Gastrocnemius medialis (tissue), 4 donors: ENCODE results near the gene EYS. TPM values are rescaled to one million over a fixed set of nuclear protein-coding genes. Genes with fewer than 3 reads are reported as not detected.

Experiments used
- ATAC-seq, 2 donors: fragments of 150-250 bp; one replicate each; pipeline ENCODE4 v1.9.1; 2016
- DNase-seq, 2 donors: peaks; one replicate each; pipeline ENCODE4 v3.0.0-alpha.2; 2019
- H3K27ac ChIP-seq, 4 donors: fragments of 200-600 bp; sonication (generic); 1 replicate in 1 of 4; 2 replicates in 3 of 4; pipeline ENCODE4 v1.5.1; 2016 to 2018; ENCODE audit warnings: mild to moderate bottlenecking in 2 of 4, moderate library complexity in 1 of 4
- H3K27me3 ChIP-seq, 3 donors: fragments of 200-600 bp; sonication (generic) in 2 of 3; 1 replicate in 1 of 3; 2 replicates in 2 of 3; pipeline versions ENCODE4 v1.5.1 to v1.6.0; 2016 to 2019; ENCODE audit warnings: mild to moderate bottlenecking in 1 of 3, moderate library complexity in 1 of 3
- H3K36me3 ChIP-seq, 2 donors: fragments of 200-600 bp; sonication (generic) in 1 of 2; one replicate each; pipeline ENCODE4 v1.5.1; 2017 to 2018
- H3K4me1 ChIP-seq, 2 donors: fragments of 200-600 bp; sonication (generic) in 1 of 2; one replicate each; pipeline ENCODE4 v1.5.1; 2016 to 2017; ENCODE audit warnings: mild to moderate bottlenecking in 2 of 2
- H3K4me3 ChIP-seq, 4 donors: fragments of 200-600 bp; sonication (generic) in 3 of 4; 1 replicate in 1 of 4; 2 replicates in 3 of 4; pipeline ENCODE4 v1.5.1; 2016 to 2019; ENCODE audit warnings: mild to moderate bottlenecking in 2 of 4
- H3K9me3 ChIP-seq, 3 donors: fragments of 200-600 bp; sonication (generic) in 2 of 3; 1 replicate in 1 of 3; 2 replicates in 2 of 3; pipeline ENCODE4 v1.5.1; 2016 to 2019
- POLR2A ChIP-seq, 2 donors: fragments of 450-650 bp; IDR thresholded peaks; one replicate each; pipeline ENCODE4 v1.6.1; 2017; ENCODE audit warnings: antibody characterized with exemption in 2 of 2, mild to moderate bottlenecking in 2 of 2, moderate library complexity in 2 of 2
- in situ Hi-C, 4 donors: fragments of 200-750 bp; cut with MboI; loops; one replicate each; pipeline versions ENCODE4 v1.15.0 to v1.8.0; 2017; ENCODE audit warnings: low sequenced_read_pairs in 4 of 4
- intact Hi-C: fragments of 100-400 bp; cut with DNase I; formaldehyde crosslinking; loops from one replicate; pipeline ENCODE4 v1.15.1; 2023; ENCODE audit warnings: low total_unique reads
- total RNA-seq, 4 donors: library from RNA; depleted of rRNA; stranded (reverse); fragments of >200 nt; gene quantifications; one replicate each; pipeline versions ENCODE4 v1.1.0 to v1.2.3, GENCODE V29; 2016
- TF ChIP-seq, protein P1 (sequence below), 5 experiments: fragments of 450-650 bp in 3 of 5; fragments of 200-600 bp in 2 of 5; sonication (generic) in 2 of 5; IDR thresholded peaks in 4 of 5; conservative IDR thresholded peaks in 1 of 5; 1 replicate in 4 of 5; 2 replicates in 1 of 5; pipeline ENCODE4 v1.5.1; 2016 to 2019; ENCODE audit warnings: antibody characterized with exemption in 5 of 5, mild to moderate bottlenecking in 3 of 5, moderate library complexity in 3 of 5

EYS gene
- total RNA-seq, 4 donors from 2014 or later: 0.20 TPM; not detected in 3

- H3K9me3 ChIP-seq: no peaks in the 10 kb centered on the region
- H3K27ac ChIP-seq: no peak overlapping the region
- H3K4me3 ChIP-seq: no peak overlapping the region
- H3K36me3 ChIP-seq: no peaks in the 10 kb centered on the region
- intact Hi-C loops (no loop called here), in situ Hi-C loops (no loop called here)
- DNase-seq: no peak
- ATAC-seq: no peak
- TF ChIP-seq POLR2A (IDR thresholded peaks at IDR 0.05): no peak
- TF ChIP-seq, protein P1, sequence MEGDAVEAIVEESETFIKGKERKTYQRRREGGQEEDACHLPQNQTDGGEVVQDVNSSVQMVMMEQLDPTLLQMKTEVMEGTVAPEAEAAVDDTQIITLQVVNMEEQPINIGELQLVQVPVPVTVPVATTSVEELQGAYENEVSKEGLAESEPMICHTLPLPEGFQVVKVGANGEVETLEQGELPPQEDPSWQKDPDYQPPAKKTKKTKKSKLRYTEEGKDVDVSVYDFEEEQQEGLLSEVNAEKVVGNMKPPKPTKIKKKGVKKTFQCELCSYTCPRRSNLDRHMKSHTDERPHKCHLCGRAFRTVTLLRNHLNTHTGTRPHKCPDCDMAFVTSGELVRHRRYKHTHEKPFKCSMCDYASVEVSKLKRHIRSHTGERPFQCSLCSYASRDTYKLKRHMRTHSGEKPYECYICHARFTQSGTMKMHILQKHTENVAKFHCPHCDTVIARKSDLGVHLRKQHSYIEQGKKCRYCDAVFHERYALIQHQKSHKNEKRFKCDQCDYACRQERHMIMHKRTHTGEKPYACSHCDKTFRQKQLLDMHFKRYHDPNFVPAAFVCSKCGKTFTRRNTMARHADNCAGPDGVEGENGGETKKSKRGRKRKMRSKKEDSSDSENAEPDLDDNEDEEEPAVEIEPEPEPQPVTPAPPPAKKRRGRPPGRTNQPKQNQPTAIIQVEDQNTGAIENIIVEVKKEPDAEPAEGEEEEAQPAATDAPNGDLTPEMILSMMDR (IDR thresholded peaks at IDR 0.05 in 4 of 5, conservative IDR thresholded peaks at IDR 0.05 in 1 of 5): no peak
- no peaks in the 10 kb centered on the region for H3K4me1 ChIP-seq
- no peaks in the 10 kb centered on the region for H3K27me3 ChIP-seq
These were observed 706.2 kb downstream of the EYS start for GRCh38 chr6:65000815-65001214.

DNA sequence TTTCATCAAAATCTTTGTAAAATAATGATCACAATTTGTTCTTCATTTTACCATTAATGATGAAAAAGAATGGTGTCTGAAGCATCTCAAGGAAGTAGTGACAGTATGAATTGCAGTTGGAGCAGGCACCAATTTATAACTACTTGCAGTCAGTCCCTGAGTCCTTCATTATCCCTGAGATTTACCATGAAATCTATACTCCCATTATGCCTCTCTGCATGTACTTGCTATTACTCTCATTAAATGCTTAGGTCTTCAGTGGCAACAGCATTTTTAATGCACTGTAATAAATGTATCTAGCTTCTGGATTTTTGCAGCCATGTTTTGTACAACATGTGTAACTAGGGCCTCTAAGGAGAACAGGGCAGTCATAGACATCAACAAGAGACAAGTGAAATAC lies 708.8 kb downstream of the EYS start:
- ATAC-seq (no peak), DNase-seq (no peak)
- intact Hi-C loops (no loop called here), in situ Hi-C loops (no loop called here)
- no peak overlapping the region for H3K4me3 ChIP-seq
- no peak for TF ChIP-seq POLR2A (IDR thresholded peaks at IDR 0.05)
- TF ChIP-seq, protein P1 (IDR thresholded peaks at IDR 0.05 in 4 of 5, conservative IDR thresholded peaks at IDR 0.05 in 1 of 5): no peak
- H3K4me1 ChIP-seq: no peaks in the 10 kb centered on the region
- no peaks in the 10 kb centered on the region for H3K36me3 ChIP-seq
- H3K9me3 ChIP-seq: no peaks in the 10 kb centered on the region
- no peaks in the 10 kb centered on the region for H3K27me3 ChIP-seq
- no peak overlapping the region for H3K27ac ChIP-seq

DNA sequence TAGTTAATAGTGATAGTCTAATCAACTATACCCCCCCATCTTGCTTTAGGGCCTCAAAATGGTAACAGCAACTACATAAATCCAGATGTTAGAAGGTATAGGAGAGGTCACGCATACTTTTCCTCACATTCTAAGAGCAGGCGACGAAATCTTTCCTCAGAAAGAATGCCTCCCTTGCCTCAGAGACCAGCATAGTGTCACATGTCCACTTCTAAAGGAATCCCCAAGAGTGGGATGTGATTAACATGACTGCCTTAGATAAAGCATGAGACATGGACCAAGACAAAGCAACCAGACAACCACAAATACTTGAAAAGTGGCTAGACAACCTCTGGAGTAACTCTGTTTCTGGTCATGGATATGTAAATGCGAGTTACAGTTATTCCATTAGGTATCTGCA lies 710.7 kb downstream of the EYS start:
- no peaks in the 10 kb centered on the region for H3K4me1 ChIP-seq
- no peak for ATAC-seq
- no peaks in the 10 kb centered on the region for H3K27me3 ChIP-seq
- H3K27ac ChIP-seq: no peak overlapping the region
- intact Hi-C loops (no loop called here), in situ Hi-C loops (no loop called here)
- H3K9me3 ChIP-seq: no peaks in the 10 kb centered on the region
- TF ChIP-seq POLR2A (IDR thresholded peaks at IDR 0.05): no peak
- TF ChIP-seq, protein P1 (IDR thresholded peaks at IDR 0.05 in 4 of 5, conservative IDR thresholded peaks at IDR 0.05 in 1 of 5): no peak
- no peak for DNase-seq
- H3K4me3 ChIP-seq: no peak overlapping the region
- H3K36me3 ChIP-seq: no peaks in the 10 kb centered on the region

- DNase-seq: no peak
- Histone ChIP-seq H3K9me3 (no peaks in the 10 kb centered on the region), H3K4me1 (no peaks in the 10 kb centered on the region), H3K36me3 (no peaks in the 10 kb centered on the region), H3K4me3 (no peak overlapping the region), H3K27me3 (no peaks in the 10 kb centered on the region), H3K27ac (no peak overlapping the region)
- ATAC-seq: no peak
- in situ Hi-C loops: no loop called here
- intact Hi-C loops: no loop called here
- TF ChIP-seq, protein P1 (IDR thresholded peaks at IDR 0.05 in 4 of 5, conservative IDR thresholded peaks at IDR 0.05 in 1 of 5): no peak
- TF ChIP-seq POLR2A (IDR thresholded peaks at IDR 0.05): no peak
These were observed 716.2 kb downstream of the EYS start for GRCh38 chr6:64990652-64991304.

DNA sequence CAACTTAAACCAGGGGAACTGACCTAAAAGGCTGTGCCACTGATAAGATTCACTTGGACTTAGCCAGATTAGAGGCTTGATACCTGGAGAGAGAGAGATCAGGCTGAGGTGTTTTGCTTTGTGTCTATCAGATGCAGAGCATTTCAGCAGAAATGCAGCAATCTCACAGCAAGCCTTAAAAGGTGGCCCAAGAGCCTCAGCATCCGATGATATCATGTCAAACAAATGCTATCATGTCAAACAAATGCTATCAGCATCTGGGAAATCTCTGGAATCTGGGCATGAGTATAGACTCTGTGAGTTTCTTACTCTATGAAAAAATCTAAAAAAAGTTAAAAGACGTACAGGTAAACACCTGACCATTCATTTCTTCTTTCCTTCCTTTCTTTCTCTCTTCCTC lies 718.9 kb downstream of the EYS start:
- H3K27me3 ChIP-seq: no peaks in the 10 kb centered on the region
- H3K27ac ChIP-seq: no peak overlapping the region
- TF ChIP-seq POLR2A (IDR thresholded peaks at IDR 0.05): no peak
- TF ChIP-seq, protein P1 (IDR thresholded peaks at IDR 0.05 in 4 of 5, conservative IDR thresholded peaks at IDR 0.05 in 1 of 5): no peak
- no peaks in the 10 kb centered on the region for H3K9me3 ChIP-seq
- H3K4me1 ChIP-seq: no peaks in the 10 kb centered on the region
- H3K4me3 ChIP-seq: no peak overlapping the region
- in situ Hi-C loops: no loop called here
- ATAC-seq: no peak
- no peak for DNase-seq
- H3K36me3 ChIP-seq: no peaks in the 10 kb centered on the region
- intact Hi-C loops: no loop called here
